ENCODE results near the gene FITM1. TPM values are rescaled to one million over a fixed set of nuclear protein-coding genes. Genes with fewer than 3 reads are reported as not detected.

FITM1 gene
- total RNA-seq, 1 experiment from 2014 or later = 0.46 TPM

DNA sequence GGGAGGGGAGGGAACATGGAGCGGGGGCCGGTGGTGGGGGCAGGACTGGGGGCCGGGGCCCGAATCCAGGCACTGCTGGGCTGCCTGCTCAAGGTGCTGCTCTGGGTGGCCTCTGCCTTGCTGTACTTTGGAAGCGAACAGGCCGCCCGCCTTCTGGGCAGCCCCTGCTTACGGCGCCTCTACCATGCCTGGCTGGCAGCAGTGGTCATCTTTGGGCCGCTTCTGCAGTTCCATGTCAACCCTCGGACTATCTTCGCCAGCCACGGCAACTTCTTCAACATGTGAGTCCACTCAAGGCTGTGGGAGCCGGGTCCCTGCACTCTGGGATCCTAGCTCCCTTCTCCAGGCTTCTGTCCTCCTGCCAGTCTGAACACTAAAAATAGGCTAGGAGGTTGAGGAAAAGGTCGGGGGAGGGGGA, 1.1 kb downstream of the FITM1 start:
- intact Hi-C loops (cut with micrococcal nuclease; ENCODE audit: unreplicated experiment) = no loop called here
- POLR2A ChIA-PET = no interaction called here
- no peak overlapping the region for H3K4me3 ChIP-seq (ENCODE audit: low read depth in 2 of 2, low read length in 2 of 2)
- CTCF ChIA-PET = no interaction called here
- DNase-seq (ENCODE audit: low read depth, low spot score) (no peak), ATAC-seq (no peak)
- no peaks in the 10 kb centered on the region; the same call in 1 of the 2 replicates for H3K36me3 ChIP-seq (ENCODE audit: control insufficient read depth, insufficient read depth, low read length)
- no peaks in the 10 kb centered on the region for H3K27me3 ChIP-seq (ENCODE audit: control insufficient read depth, insufficient read depth, low read length)
- peaks cover 6% of the 10 kb centered on the region for H3K4me1 ChIP-seq (ENCODE audit: control insufficient read depth, insufficient read depth, low read length)
- H3K27ac ChIP-seq (ENCODE audit: low read length) = no peak overlapping the region
- no TSS peak for BruUV-seq (replicated peaks)
- TF ChIP-seq, protein P1, sequence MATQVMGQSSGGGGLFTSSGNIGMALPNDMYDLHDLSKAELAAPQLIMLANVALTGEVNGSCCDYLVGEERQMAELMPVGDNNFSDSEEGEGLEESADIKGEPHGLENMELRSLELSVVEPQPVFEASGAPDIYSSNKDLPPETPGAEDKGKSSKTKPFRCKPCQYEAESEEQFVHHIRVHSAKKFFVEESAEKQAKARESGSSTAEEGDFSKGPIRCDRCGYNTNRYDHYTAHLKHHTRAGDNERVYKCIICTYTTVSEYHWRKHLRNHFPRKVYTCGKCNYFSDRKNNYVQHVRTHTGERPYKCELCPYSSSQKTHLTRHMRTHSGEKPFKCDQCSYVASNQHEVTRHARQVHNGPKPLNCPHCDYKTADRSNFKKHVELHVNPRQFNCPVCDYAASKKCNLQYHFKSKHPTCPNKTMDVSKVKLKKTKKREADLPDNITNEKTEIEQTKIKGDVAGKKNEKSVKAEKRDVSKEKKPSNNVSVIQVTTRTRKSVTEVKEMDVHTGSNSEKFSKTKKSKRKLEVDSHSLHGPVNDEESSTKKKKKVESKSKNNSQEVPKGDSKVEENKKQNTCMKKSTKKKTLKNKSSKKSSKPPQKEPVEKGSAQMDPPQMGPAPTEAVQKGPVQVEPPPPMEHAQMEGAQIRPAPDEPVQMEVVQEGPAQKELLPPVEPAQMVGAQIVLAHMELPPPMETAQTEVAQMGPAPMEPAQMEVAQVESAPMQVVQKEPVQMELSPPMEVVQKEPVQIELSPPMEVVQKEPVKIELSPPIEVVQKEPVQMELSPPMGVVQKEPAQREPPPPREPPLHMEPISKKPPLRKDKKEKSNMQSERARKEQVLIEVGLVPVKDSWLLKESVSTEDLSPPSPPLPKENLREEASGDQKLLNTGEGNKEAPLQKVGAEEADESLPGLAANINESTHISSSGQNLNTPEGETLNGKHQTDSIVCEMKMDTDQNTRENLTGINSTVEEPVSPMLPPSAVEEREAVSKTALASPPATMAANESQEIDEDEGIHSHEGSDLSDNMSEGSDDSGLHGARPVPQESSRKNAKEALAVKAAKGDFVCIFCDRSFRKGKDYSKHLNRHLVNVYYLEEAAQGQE (IDR thresholded peaks at IDR 0.05; ENCODE audit: insufficient read depth in 1 of 2, low read depth in 2 of 2, low read length in 1 of 2) = no peak
- TF ChIP-seq TCF7L2 (IDR thresholded peaks at IDR 0.05; ENCODE audit: low read depth, low read length) = no peak
- no peak for TF ChIP-seq POLR2AphosphoS5 (IDR thresholded peaks at IDR 0.05; ENCODE audit: low read depth, low read length)
- no peak for TF ChIP-seq SIN3A (IDR thresholded peaks at IDR 0.05; ENCODE audit: borderline replicate concordance, insufficient read depth, low read depth, low read length)
- TF ChIP-seq, protein P2, sequence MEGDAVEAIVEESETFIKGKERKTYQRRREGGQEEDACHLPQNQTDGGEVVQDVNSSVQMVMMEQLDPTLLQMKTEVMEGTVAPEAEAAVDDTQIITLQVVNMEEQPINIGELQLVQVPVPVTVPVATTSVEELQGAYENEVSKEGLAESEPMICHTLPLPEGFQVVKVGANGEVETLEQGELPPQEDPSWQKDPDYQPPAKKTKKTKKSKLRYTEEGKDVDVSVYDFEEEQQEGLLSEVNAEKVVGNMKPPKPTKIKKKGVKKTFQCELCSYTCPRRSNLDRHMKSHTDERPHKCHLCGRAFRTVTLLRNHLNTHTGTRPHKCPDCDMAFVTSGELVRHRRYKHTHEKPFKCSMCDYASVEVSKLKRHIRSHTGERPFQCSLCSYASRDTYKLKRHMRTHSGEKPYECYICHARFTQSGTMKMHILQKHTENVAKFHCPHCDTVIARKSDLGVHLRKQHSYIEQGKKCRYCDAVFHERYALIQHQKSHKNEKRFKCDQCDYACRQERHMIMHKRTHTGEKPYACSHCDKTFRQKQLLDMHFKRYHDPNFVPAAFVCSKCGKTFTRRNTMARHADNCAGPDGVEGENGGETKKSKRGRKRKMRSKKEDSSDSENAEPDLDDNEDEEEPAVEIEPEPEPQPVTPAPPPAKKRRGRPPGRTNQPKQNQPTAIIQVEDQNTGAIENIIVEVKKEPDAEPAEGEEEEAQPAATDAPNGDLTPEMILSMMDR (IDR thresholded peaks at IDR 0.05) = no peak
- H3K9me3 ChIP-seq (ENCODE audit: control insufficient read depth, insufficient read depth, low read depth, low read length) = no peaks in the 10 kb centered on the region
- in situ Hi-C loops (cut with HindIII; ENCODE audit: low pct_unique_long_range_greater_than_20kb, low sequenced_read_pairs) = no loop called here

DNA sequence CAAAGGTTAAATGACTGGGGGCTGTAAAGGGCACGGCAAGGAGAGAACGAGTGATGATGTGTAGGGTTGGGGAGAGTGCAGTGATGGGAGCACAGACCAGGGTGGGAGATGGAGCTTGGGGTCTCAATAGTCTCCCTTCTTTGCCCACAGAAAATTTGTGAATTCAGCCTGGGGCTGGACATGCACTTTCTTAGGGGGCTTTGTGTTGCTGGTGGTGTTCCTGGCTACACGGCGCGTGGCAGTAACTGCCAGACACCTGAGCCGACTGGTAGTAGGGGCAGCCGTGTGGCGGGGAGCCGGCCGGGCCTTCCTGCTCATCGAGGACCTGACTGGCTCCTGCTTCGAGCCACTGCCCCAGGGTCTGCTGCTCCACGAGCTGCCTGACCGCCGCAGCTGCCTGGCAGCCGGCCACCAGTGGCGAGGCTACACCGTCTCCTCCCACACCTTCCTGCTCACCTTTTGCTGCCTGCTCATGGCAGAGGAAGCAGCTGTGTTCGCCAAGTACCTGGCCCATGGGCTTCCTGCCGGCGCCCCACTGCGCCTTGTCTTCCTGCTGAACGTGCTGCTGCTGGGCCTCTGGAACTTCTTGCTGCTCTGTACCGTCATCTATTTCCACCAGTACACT, 1.7 kb downstream of the FITM1 start:
- Histone ChIP-seq H3K27me3 (ENCODE audit: control insufficient read depth, insufficient read depth, low read length) (no peaks in the 10 kb centered on the region), H3K9me3 (ENCODE audit: control insufficient read depth, insufficient read depth, low read depth, low read length) (no peaks in the 10 kb centered on the region), H3K36me3 (ENCODE audit: control insufficient read depth, insufficient read depth, low read length) (no peaks in the 10 kb centered on the region; the same call in 1 of the 2 replicates), H3K4me3 (ENCODE audit: low read depth in 2 of 2, low read length in 2 of 2) (no peak overlapping the region), H3K4me1 (ENCODE audit: control insufficient read depth, insufficient read depth, low read length) (peaks cover 8% of the 10 kb centered on the region), H3K27ac (ENCODE audit: low read length) (no peak overlapping the region)
- ChIA-PET CTCF (no interaction called here), POLR2A (no interaction called here)
- no TSS peak for BruUV-seq (replicated peaks)
- ATAC-seq (no peak), DNase-seq (ENCODE audit: low read depth, low spot score) (no peak)
- in situ Hi-C loops (cut with HindIII; ENCODE audit: low pct_unique_long_range_greater_than_20kb, low sequenced_read_pairs) (no loop called here), intact Hi-C loops (cut with micrococcal nuclease; ENCODE audit: unreplicated experiment) (no loop called here)
- TF ChIP-seq, protein P1 (IDR thresholded peaks at IDR 0.05; ENCODE audit: insufficient read depth in 1 of 2, low read depth in 2 of 2, low read length in 1 of 2) = no peak

Data from Panc1 (cell line).